HCT116 (cell line): ENCODE measurements around the gene TMC6. TPM values are rescaled to one million over a fixed set of nuclear protein-coding genes. Genes with fewer than 3 reads are reported as not detected.

Source experiments
- ATAC-seq: fragments of 200-7000 bp; cut with Tn5 transposase; 2 replicates; pipeline ENCODE4 v1.9.1; 2020; ENCODE audit warnings: mild to moderate bottlenecking, moderate library complexity
- BruUV-seq: library from RNA; stranded (reverse); fragments of 400-500 nt; replicated peaks from 2 replicates; lab custom pipeline; 2021; lab: Mats Ljungman, UMichigan
- CTCF ChIA-PET: fragments of 300-600 bp; sonication (Branson Sonifier 250); formaldehyde crosslinking; loops from one replicate; lab custom pipeline; 2021; ENCODE audit warnings: antibody characterized with exemption; lab: Charles Lee
- POLR2A ChIA-PET: fragments of 300-600, 350-600 bp; sonication (Branson Sonifier 250); formaldehyde crosslinking; loops from one replicate; lab custom pipeline; 2021; ENCODE audit warnings: antibody characterized with exemption; lab: Charles Lee
- RAD21 ChIA-PET, 2 experiments: fragments of 300-600 bp; sonication (Branson Sonifier 250); formaldehyde crosslinking; loops; one replicate each; lab custom pipeline; 2023; ENCODE audit warnings: low total read pairs in 2 of 2; ENCODE audit not compliant: uncharacterized antibody in 2 of 2, unreplicated experiment in 2 of 2, low non-redundant PET in 1 of 2; lab: Charles Lee
- DNase-seq: peaks from one replicate; pipeline ENCODE4 v3.0.0-alpha.2; 2010; ENCODE audit warnings: low read depth, low spot score
- H2AFZ ChIP-seq: fragments of 200-600 bp; shearing (Covaris generic), sonication (generic); 2 replicates; pipeline ENCODE4 v1.6.1; 2017; ENCODE audit warnings: low read depth, mixed run types, mixed read lengths, antibody characterized with exemption, low read length; ENCODE audit not compliant: poor library complexity, severe bottlenecking
- H3K27ac ChIP-seq: 2 replicates; pipeline ENCODE4 v1.5.1; 2012; ENCODE audit warnings: low read depth, low read length
- H3K27me3 ChIP-seq: fragments of 200-600 bp; sonication (generic); 2 replicates; pipeline ENCODE4 v1.6.1; 2016; ENCODE audit warnings: mixed run types, low read length, mixed read lengths; ENCODE audit not compliant: insufficient read depth
- H3K36me3 ChIP-seq, 2 experiments: fragments of 200-500 bp in 1 of 2; fragments of 200-600 bp in 1 of 2; sonication (Bioruptor generic) in 1 of 2; sonication (generic) in 1 of 2; 2 replicates each; pipeline versions ENCODE4 v1.5.1 to v1.6.1; 2014 to 2016; ENCODE audit warnings: low read length in 2 of 2, inconsistent platforms in 1 of 2, mixed read lengths in 1 of 2, mixed run types in 1 of 2; ENCODE audit not compliant: insufficient read depth in 2 of 2, control insufficient read depth in 1 of 2
- H3K4me1 ChIP-seq, 2 experiments: fragments of 200-600 bp in 1 of 2; sonication (generic) in 1 of 2; 2 replicates each; pipeline versions ENCODE4 v1.5.1 to v1.6.1; 2012 to 2017; ENCODE audit warnings: low read length in 2 of 2, inconsistent platforms in 1 of 2, mild to moderate bottlenecking in 1 of 2, mixed read lengths in 1 of 2, mixed run types in 1 of 2, moderate library complexity in 1 of 2; ENCODE audit not compliant: insufficient read depth in 2 of 2, control insufficient read depth in 1 of 2
- H3K4me2 ChIP-seq: fragments of 200-600 bp; sonication (generic); 2 replicates; pipeline ENCODE4 v1.6.1; 2017; ENCODE audit warnings: mixed run types, low read length, mixed read lengths
- H3K4me3 ChIP-seq, 2 experiments: fragments of 200-600 bp in 1 of 2; sonication (generic) in 1 of 2; replicated peaks in 1 of 2; 2 replicates each; pipeline ENCODE4 v1.5.1; 2011 to 2016; ENCODE audit warnings: low read length in 2 of 2, control low read depth in 1 of 2, low read depth in 1 of 2, mild to moderate bottlenecking in 1 of 2, mixed read lengths in 1 of 2, mixed run types in 1 of 2
- H3K79me2 ChIP-seq: fragments of 200-600 bp; sonication (generic); 2 replicates; pipeline ENCODE4 v1.6.1; 2017; ENCODE audit warnings: mild to moderate bottlenecking, mixed run types, low read length, moderate library complexity, mixed read lengths; ENCODE audit not compliant: insufficient read depth
- H3K9ac ChIP-seq: fragments of 200-600 bp; sonication (generic); 2 replicates; pipeline ENCODE4 v1.6.1; 2016; ENCODE audit warnings: low read length, mixed read lengths
- H3K9me2 ChIP-seq: fragments of 200-600 bp; sonication (generic), shearing (Covaris generic); 2 replicates; pipeline ENCODE4 v1.6.1; 2017; ENCODE audit warnings: mixed run types, mild to moderate bottlenecking, moderate library complexity; ENCODE audit not compliant: insufficient read depth
- H3K9me3 ChIP-seq, 2 experiments: fragments of 200-500 bp in 1 of 2; fragments of 200-600 bp in 1 of 2; sonication (Bioruptor generic) in 1 of 2; sonication (generic) in 1 of 2; 2 replicates each; pipeline ENCODE4 v1.6.1; 2014 to 2017; ENCODE audit warnings: low read length in 2 of 2, mixed read lengths in 2 of 2, inconsistent platforms in 1 of 2, low read depth in 1 of 2, mild to moderate bottlenecking in 1 of 2, mixed run types in 1 of 2, moderate library complexity in 1 of 2; ENCODE audit not compliant: control insufficient read depth in 1 of 2, insufficient read depth in 1 of 2
- H4K20me1 ChIP-seq: fragments of 200-600 bp; sonication (generic), shearing (Covaris generic); 2 replicates; pipeline ENCODE4 v1.6.1; 2017; ENCODE audit warnings: mixed run types, mild to moderate bottlenecking, moderate library complexity; ENCODE audit not compliant: insufficient read depth
- CBX3 ChIP-seq: IDR thresholded peaks from 2 replicates; pipeline ENCODE4 v1.6.1; 2012; ENCODE audit warnings: low read depth
- CEBPB ChIP-seq: IDR thresholded peaks from 2 replicates; pipeline ENCODE4 v1.6.1; 2012; ENCODE audit warnings: low read depth
- EGR1 ChIP-seq: IDR thresholded peaks from 2 replicates; pipeline ENCODE4 v1.6.1; 2012; ENCODE audit warnings: low read depth
- ELF1 ChIP-seq: IDR thresholded peaks from 2 replicates; pipeline ENCODE4 v1.6.1; 2012; ENCODE audit warnings: low read depth, borderline replicate concordance
- EZH2 ChIP-seq: fragments of 200-600 bp; sonication (generic); IDR thresholded peaks from 2 replicates; pipeline ENCODE4 v1.6.1; 2017; ENCODE audit warnings: antibody characterized with exemption, mixed run types
- EZH2phosphoT487 ChIP-seq: fragments of 200-600 bp; IDR thresholded peaks from 2 replicates; pipeline ENCODE4 v1.6.1; 2018; ENCODE audit warnings: antibody characterized with exemption, borderline replicate concordance
- FOSL1 ChIP-seq: IDR thresholded peaks from 2 replicates; pipeline ENCODE4 v1.6.1; 2012; ENCODE audit warnings: low read depth
- JUND ChIP-seq: IDR thresholded peaks from 2 replicates; pipeline ENCODE4 v1.6.1; 2012
- POLR2A ChIP-seq: IDR thresholded peaks from 2 replicates; pipeline ENCODE4 v1.7.0; 2011; ENCODE audit warnings: borderline replicate concordance; ENCODE audit not compliant: insufficient read depth, insufficient read length; ENCODE audit errors: extremely low read depth
- SIN3A ChIP-seq: IDR thresholded peaks from 2 replicates; pipeline ENCODE4 v1.6.1; 2012; ENCODE audit warnings: low read depth
- SP1 ChIP-seq: IDR thresholded peaks from 2 replicates; pipeline ENCODE4 v1.6.1; 2012; ENCODE audit warnings: low read depth
- SRF ChIP-seq: IDR thresholded peaks from 2 replicates; pipeline ENCODE4 v1.6.1; 2012; ENCODE audit warnings: low read depth
- TCF7L2 ChIP-seq: IDR thresholded peaks from 2 replicates; pipeline ENCODE4 v1.7.0; 2011; ENCODE audit warnings: borderline replicate concordance, inconsistent platforms; ENCODE audit not compliant: insufficient read depth, insufficient read length; ENCODE audit errors: extremely low read depth
- YY1 ChIP-seq: IDR thresholded peaks from 2 replicates; pipeline ENCODE4 v1.6.1; 2011; ENCODE audit warnings: low read length, low read depth, moderate library complexity, mild to moderate bottlenecking; ENCODE audit not compliant: insufficient replicate concordance; ENCODE audit errors: extremely low read depth
- ZBTB33 ChIP-seq: IDR thresholded peaks from 2 replicates; pipeline ENCODE4 v1.6.1; 2011; ENCODE audit warnings: mild to moderate bottlenecking, low read length, moderate library complexity; ENCODE audit not compliant: insufficient replicate concordance; ENCODE audit errors: extremely low read depth
- ZFX ChIP-seq: fragments of 450-650 bp; IDR thresholded peaks from 2 replicates; pipeline ENCODE4 v1.6.1; 2017
- ZNF274 ChIP-seq: fragments of 200-500 bp; sonication (Bioruptor generic); IDR thresholded peaks from 2 replicates; pipeline ENCODE4 v1.6.1; 2014; ENCODE audit warnings: mild to moderate bottlenecking, low read depth, low read length, inconsistent platforms
- intact Hi-C: fragments of 100-400 bp; cut with micrococcal nuclease; formaldehyde crosslinking; loops from 2 replicates; pipeline ENCODE4 v1.10.0; 2022
- total RNA-seq: library from RNA; stranded (reverse); gene quantifications from one replicate; pipeline ENCODE4 v1.2.1, GENCODE V29; 2021; ENCODE audit not compliant: unreplicated experiment
- TF ChIP-seq, protein P1 (sequence below): IDR thresholded peaks from 2 replicates; pipeline ENCODE4 v1.6.1; 2012
- TF ChIP-seq, protein P2 (sequence below): IDR thresholded peaks from 2 replicates; pipeline ENCODE4 v1.6.1; 2012
- TF ChIP-seq, protein P3 (sequence below), 3 experiments: fragments of 200-600 bp in 1 of 3; sonication (generic) in 1 of 3; IDR thresholded peaks in 2 of 3; conservative IDR thresholded peaks in 1 of 3; 2 replicates each; pipeline ENCODE4 v1.5.1; 2012 to 2017; ENCODE audit warnings: low read depth in 2 of 3, low read length in 2 of 3, antibody characterized with exemption in 1 of 3, borderline replicate concordance in 1 of 3, control low read depth in 1 of 3, mild to moderate bottlenecking in 1 of 3, mixed read lengths in 1 of 3, mixed run types in 1 of 3, moderate library complexity in 1 of 3; ENCODE audit not compliant: insufficient read depth in 1 of 3

Gene TMC6
- total RNA-seq, 1 experiment from 2014 or later: 142 TPM

GRCh38 chr17:78108726-78109488, 19.6 kb downstream of the TMC6 start:
- no peaks in the 10 kb centered on the region for H3K79me2 ChIP-seq
- no peak overlapping the region for H3K9ac ChIP-seq
- no peaks in the 10 kb centered on the region for H3K9me2 ChIP-seq
- H4K20me1 ChIP-seq: no peaks in the 10 kb centered on the region
- ChIA-PET POLR2A (no interaction called here), RAD21 (no interaction called here), CTCF (interaction anchor here (1.2 to 2.3 kb wide), 3 partner anchors 28 to 142 kb away, joined by 3 to 10 read pairs (median 3); no protein-coding TSS in a partner anchor)
- H3K36me3 ChIP-seq: no peaks in the 10 kb centered on the region; a peak in 1 of 4 replicates
- no peak overlapping the region for H3K27ac ChIP-seq
- TF ChIP-seq EZH2phosphoT487 (no peak), SP1 (no peak), YY1 (no peak), ZNF274 (no peak), CEBPB (no peak), POLR2A (no peak), JUND (no peak), FOSL1 (no peak), ELF1 (no peak), EZH2 (no peak), ZFX (no peak), SRF (no peak), ZBTB33 (no peak), CBX3 (no peak), SIN3A (no peak), EGR1 (no peak), TCF7L2 (no peak)
- TF ChIP-seq, protein P1, sequence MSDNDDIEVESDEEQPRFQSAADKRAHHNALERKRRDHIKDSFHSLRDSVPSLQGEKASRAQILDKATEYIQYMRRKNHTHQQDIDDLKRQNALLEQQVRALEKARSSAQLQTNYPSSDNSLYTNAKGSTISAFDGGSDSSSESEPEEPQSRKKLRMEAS: no peak
- TF ChIP-seq, protein P2, sequence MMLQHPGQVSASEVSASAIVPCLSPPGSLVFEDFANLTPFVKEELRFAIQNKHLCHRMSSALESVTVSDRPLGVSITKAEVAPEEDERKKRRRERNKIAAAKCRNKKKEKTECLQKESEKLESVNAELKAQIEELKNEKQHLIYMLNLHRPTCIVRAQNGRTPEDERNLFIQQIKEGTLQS: no peak
- TF ChIP-seq, protein P3, sequence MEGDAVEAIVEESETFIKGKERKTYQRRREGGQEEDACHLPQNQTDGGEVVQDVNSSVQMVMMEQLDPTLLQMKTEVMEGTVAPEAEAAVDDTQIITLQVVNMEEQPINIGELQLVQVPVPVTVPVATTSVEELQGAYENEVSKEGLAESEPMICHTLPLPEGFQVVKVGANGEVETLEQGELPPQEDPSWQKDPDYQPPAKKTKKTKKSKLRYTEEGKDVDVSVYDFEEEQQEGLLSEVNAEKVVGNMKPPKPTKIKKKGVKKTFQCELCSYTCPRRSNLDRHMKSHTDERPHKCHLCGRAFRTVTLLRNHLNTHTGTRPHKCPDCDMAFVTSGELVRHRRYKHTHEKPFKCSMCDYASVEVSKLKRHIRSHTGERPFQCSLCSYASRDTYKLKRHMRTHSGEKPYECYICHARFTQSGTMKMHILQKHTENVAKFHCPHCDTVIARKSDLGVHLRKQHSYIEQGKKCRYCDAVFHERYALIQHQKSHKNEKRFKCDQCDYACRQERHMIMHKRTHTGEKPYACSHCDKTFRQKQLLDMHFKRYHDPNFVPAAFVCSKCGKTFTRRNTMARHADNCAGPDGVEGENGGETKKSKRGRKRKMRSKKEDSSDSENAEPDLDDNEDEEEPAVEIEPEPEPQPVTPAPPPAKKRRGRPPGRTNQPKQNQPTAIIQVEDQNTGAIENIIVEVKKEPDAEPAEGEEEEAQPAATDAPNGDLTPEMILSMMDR (IDR thresholded peaks at IDR 0.05 in 2 of 3, conservative IDR thresholded peaks at IDR 0.05 in 1 of 3; ENCODE audit: borderline replicate concordance in 1 of 3, insufficient read depth in 1 of 3, low read depth in 2 of 3, low read length in 2 of 3): no peak
- intact Hi-C loops: no loop called here
- no peak for ATAC-seq
- H3K4me3 ChIP-seq: no peak overlapping the region
- H3K9me3 ChIP-seq: no peaks in the 10 kb centered on the region
- H2AFZ ChIP-seq: no peak overlapping the region
- peaks cover 0 to 4% of the 10 kb centered on the region in 2 experiments; a peak in 1 of 4 replicates for H3K4me1 ChIP-seq
- TSS peak; percentile 10 for BruUV-seq
- no peaks in the 10 kb centered on the region for H3K27me3 ChIP-seq
- H3K4me2 ChIP-seq: no peak overlapping the region
- no peak for DNase-seq
